Thyroid gland (tissue), 4 donors: ENCODE data around the gene SPANXN2. TPM values are rescaled to one million over a fixed set of nuclear protein-coding genes. Genes with fewer than 3 reads are reported as not detected.
A peak's percentile ranks its signal among the peaks of the same experiment; 100 is the strongest.

Experiments
- DNase-seq, 2 donors: peaks; one replicate each; pipeline ENCODE4 v3.0.0-alpha.2; 2019
- H3K27ac ChIP-seq, 3 donors: fragments of 200-600 bp; sonication (generic); 1 replicate in 2 of 3; 2 replicates in 1 of 3; pipeline ENCODE4 v1.5.1; 2016 to 2019; ENCODE audit warnings: mild to moderate bottlenecking in 1 of 3, moderate library complexity in 1 of 3
- H3K27me3 ChIP-seq: fragments of 200-600 bp; sonication (generic); one replicate; pipeline ENCODE4 v1.5.1; 2019
- H3K36me3 ChIP-seq, 2 donors: fragments of 200-600 bp; sonication (generic); one replicate each; pipeline ENCODE4 v1.5.1; 2016 to 2019
- H3K4me1 ChIP-seq, 2 donors: fragments of 200-600 bp; sonication (generic); one replicate each; pipeline ENCODE4 v1.5.1; 2017 to 2019
- H3K4me3 ChIP-seq, 3 donors: fragments of 200-600 bp; sonication (generic); replicated peaks in 1 of 3; 1 replicate in 2 of 3; 2 replicates in 1 of 3; pipeline ENCODE4 v1.5.1; 2016; ENCODE audit warnings: mild to moderate bottlenecking in 1 of 3
- H3K9me3 ChIP-seq: fragments of 200-600 bp; sonication (generic); one replicate; pipeline ENCODE4 v1.5.1; 2017
- CTCF ChIP-seq, 6 experiments: fragments of 200-600 bp in 3 of 6; fragments of 450-650 bp in 3 of 6; sonication (generic) in 3 of 6; IDR thresholded peaks; one replicate each; pipeline ENCODE4 v1.5.1; 2016 to 2019; ENCODE audit warnings: antibody characterized with exemption in 6 of 6, mild to moderate bottlenecking in 2 of 6, inconsistent platforms in 1 of 6, moderate library complexity in 1 of 6
- POLR2A ChIP-seq, 2 donors: fragments of 450-650 bp; IDR thresholded peaks; one replicate each; pipeline ENCODE4 v1.6.1; 2017; ENCODE audit warnings: antibody characterized with exemption in 2 of 2, mild to moderate bottlenecking in 2 of 2, moderate library complexity in 1 of 2
- WGBS, 2 donors: methylation state at CpG; one replicate each; pipeline ENCODE4 v1.1.5; 2017; 5-methylcytosine and 5-hydroxymethylcytosine counted together
- intact Hi-C: fragments of 100-400 bp; cut with DNase I; formaldehyde crosslinking; loops from one replicate; pipeline ENCODE4 v1.15.1; 2023
- total RNA-seq, 4 donors: library from RNA; depleted of rRNA; stranded (reverse); fragments of >200 nt; gene quantifications; one replicate each; pipeline ENCODE4 v1.2.3, GENCODE V29; 2016

SPANXN2 gene
- total RNA-seq, 4 donors from 2014 or later, result not detected

- WGBS, 2 donors, result 70% methylated on average over 4 of the region's 4 CpGs
- DNase-seq, result no peak
- intact Hi-C loops, result no loop called here
- TF ChIP-seq POLR2A (IDR thresholded peaks at IDR 0.05) (no peak), CTCF (IDR thresholded peaks at IDR 0.05) (no peak)
- H3K4me1 ChIP-seq, result no peaks in the 10 kb centered on the region
- no peaks in the 10 kb centered on the region for H3K9me3 ChIP-seq
- no peaks in the 10 kb centered on the region for H3K36me3 ChIP-seq
- no peak overlapping the region for H3K27ac ChIP-seq
- H3K27me3 ChIP-seq, result no peaks in the 10 kb centered on the region
- no peak overlapping the region for H3K4me3 ChIP-seq
Observed at GRCh38 chrX:143674926-143675325, 45.6 kb downstream of the SPANXN2 start.

- H3K27me3 ChIP-seq, result no peaks in the 10 kb centered on the region
- intact Hi-C loops, result no loop called here
Observed at GRCh38 chrX:143669395-143669794, 51.2 kb downstream of the SPANXN2 start.

GRCh38 chrX:143664302-143664701 lies 56.2 kb downstream of the SPANXN2 start:
- Histone ChIP-seq H3K9me3 (no peaks in the 10 kb centered on the region), H3K27ac (no peak overlapping the region), H3K36me3 (no peaks in the 10 kb centered on the region), H3K4me1 (no peaks in the 10 kb centered on the region), H3K4me3 (no peak overlapping the region), H3K27me3 (no peaks in the 10 kb centered on the region)
- intact Hi-C loops, result no loop called here
- TF ChIP-seq POLR2A (IDR thresholded peaks at IDR 0.05) (no peak), CTCF (IDR thresholded peaks at IDR 0.05) (peak in 3 of 6 experiments; percentile 23 to 39 (median 36))
- WGBS, 2 donors, result 40 to 46% methylated on average over 5 of the region's 5 CpGs
- no peak for DNase-seq

More at GRCh38 chrX:143669395-143669794, 51.2 kb downstream of the SPANXN2 start:
- H3K36me3 ChIP-seq, result no peaks in the 10 kb centered on the region
- no peak overlapping the region for H3K27ac ChIP-seq
- H3K9me3 ChIP-seq, result no peaks in the 10 kb centered on the region
- 8 to 12% methylated on average over 5 of the region's 5 CpGs for WGBS, 2 donors
- no peak for TF ChIP-seq POLR2A (IDR thresholded peaks at IDR 0.05)
- TF ChIP-seq CTCF (IDR thresholded peaks at IDR 0.05), result no peak
- H3K4me3 ChIP-seq, result no peak overlapping the region
- no peak for DNase-seq
- H3K4me1 ChIP-seq, result no peaks in the 10 kb centered on the region

GRCh38 chrX:143663755-143664154 lies 56.8 kb downstream of the SPANXN2 start:
- intact Hi-C loops, result no loop called here

More at GRCh38 chrX:143663755-143664154, 56.8 kb downstream of the SPANXN2 start:
- no peak for TF ChIP-seq POLR2A (IDR thresholded peaks at IDR 0.05)
- no peak for TF ChIP-seq CTCF (IDR thresholded peaks at IDR 0.05)
- no peaks in the 10 kb centered on the region for H3K36me3 ChIP-seq
- no peaks in the 10 kb centered on the region for H3K27me3 ChIP-seq
- 72 to 79% methylated on average over 5 of the region's 5 CpGs for WGBS, 2 donors
- H3K9me3 ChIP-seq, result no peaks in the 10 kb centered on the region
- no peak for DNase-seq
- no peak overlapping the region for H3K27ac ChIP-seq
- H3K4me3 ChIP-seq, result no peak overlapping the region
- H3K4me1 ChIP-seq, result no peaks in the 10 kb centered on the region

Other genes starting within 250 kb of the SPANXN2 start
- gene SPANXN3, start 203.3 kb downstream of the SPANXN2 start, total RNA-seq, result not detected
- 1 to 10 TPM; 1.0 to 3.2 (median 2.4) TPM for gene SLITRK4, start 84.7 kb downstream of the SPANXN2 start, total RNA-seq
- not detected for gene UBE2NL, start 163.3 kb upstream of the SPANXN2 start, total RNA-seq